PC-3 (cell line): ENCODE data around the gene OR8U1. TPM values are rescaled to one million over a fixed set of nuclear protein-coding genes. Genes with fewer than 3 reads are reported as not detected.

Experiments used
- ATAC-seq: fragments of 200-7000 bp; cut with Tn5 transposase; 2 replicates; pipeline ENCODE4 v1.9.1; 2020; ENCODE audit warnings: mild to moderate bottlenecking, moderate library complexity
- BruUV-seq: library from RNA; stranded (reverse); fragments of 400-500 nt; replicated peaks from 2 replicates; lab custom pipeline; 2021; lab: Mats Ljungman, UMichigan
- CTCF ChIA-PET: fragments of 300-600 bp; sonication (Branson Sonifier 250); formaldehyde crosslinking; loops from one replicate; lab custom pipeline; 2022; ENCODE audit warnings: antibody characterized with exemption; lab: Charles Lee
- POLR2A ChIA-PET: fragments of 300-600 bp; sonication (Branson Sonifier 250); formaldehyde crosslinking; loops from one replicate; lab custom pipeline; 2022; ENCODE audit warnings: antibody characterized with exemption; ENCODE audit not compliant: unreplicated experiment; lab: Charles Lee
- DNase-seq: peaks from one replicate; pipeline ENCODE4 v3.0.0-alpha.2; 2015
- H2AFZ ChIP-seq: fragments of 300-600 bp; sonication (generic); 2 replicates; pipeline ENCODE4 v1.6.0; 2016; ENCODE audit warnings: antibody characterized with exemption, low read length
- H3F3A ChIP-seq: fragments of 300-600 bp; sonication (generic); one replicate; pipeline ENCODE4 v1.6.0; 2017; ENCODE audit warnings: antibody characterized with exemption, low read length, control low read depth, mild to moderate bottlenecking; ENCODE audit not compliant: unreplicated experiment
- H3K27ac ChIP-seq: fragments of 300-600 bp; sonication (generic); 2 replicates; pipeline ENCODE4 v1.5.1; 2016; ENCODE audit warnings: mild to moderate bottlenecking, low read length
- H3K27me3 ChIP-seq: fragments of 300-600 bp; sonication (generic); 2 replicates; pipeline ENCODE4 v1.6.1; 2016; ENCODE audit warnings: low read length, mixed read lengths
- H3K36me3 ChIP-seq: fragments of 300-600 bp; sonication (generic); 2 replicates; pipeline ENCODE4 v1.6.1; 2016; ENCODE audit warnings: low read depth, mixed run types, low read length, mixed read lengths
- H3K4me1 ChIP-seq: fragments of 300-600 bp; sonication (generic); 2 replicates; pipeline ENCODE4 v1.5.1; 2016; ENCODE audit warnings: low read length; ENCODE audit not compliant: insufficient read depth
- H3K4me2 ChIP-seq: fragments of 300-600 bp; sonication (generic); 2 replicates; pipeline ENCODE4 v1.6.0; 2016; ENCODE audit warnings: low read length
- H3K4me3 ChIP-seq: fragments of 300-600 bp; sonication (generic); 2 replicates; pipeline ENCODE4 v1.5.1; 2016; ENCODE audit warnings: mild to moderate bottlenecking, low read length, mixed read lengths
- H3K79me2 ChIP-seq: fragments of 300-600 bp; sonication (generic); 2 replicates; pipeline ENCODE4 v1.6.1; 2017; ENCODE audit warnings: low read length, mixed read lengths
- H3K9ac ChIP-seq: fragments of 300-600 bp; sonication (generic); 2 replicates; pipeline ENCODE4 v1.6.0; 2016; ENCODE audit warnings: mild to moderate bottlenecking, low read length
- H3K9me2 ChIP-seq: fragments of 300-600 bp; sonication (generic); replicated peaks from 2 replicates; pipeline ENCODE4 v1.6.1; 2016; ENCODE audit warnings: mixed run types, low read length, mixed read lengths
- H3K9me3 ChIP-seq: fragments of 300-600 bp; sonication (generic); 2 replicates; pipeline ENCODE4 v1.6.1; 2016; ENCODE audit warnings: low read length, mixed read lengths
- H4K20me1 ChIP-seq: fragments of 300-600 bp; sonication (generic); 2 replicates; pipeline ENCODE4 v1.6.1; 2016; ENCODE audit warnings: low read length, mixed read lengths
- EZH2 ChIP-seq: fragments of 300-600 bp; sonication (generic); IDR thresholded peaks from one replicate; pipeline ENCODE4 v1.6.1; 2017; ENCODE audit warnings: antibody characterized with exemption, mild to moderate bottlenecking, low read length; ENCODE audit not compliant: unreplicated experiment
- EZH2phosphoT487 ChIP-seq: fragments of 300-600 bp; sonication (generic); IDR thresholded peaks from 2 replicates; pipeline ENCODE4 v1.6.1; 2018; ENCODE audit warnings: mild to moderate bottlenecking, antibody characterized with exemption, low read length, borderline replicate concordance
- intact Hi-C: fragments of 100-400 bp; cut with micrococcal nuclease; formaldehyde crosslinking; loops from 2 replicates; pipeline ENCODE4 v1.9.0; 2023
- total RNA-seq: library from RNA; depleted of rRNA; stranded (reverse); fragments of >200 nt; gene quantifications from 2 replicates; pipeline ENCODE4 v1.2.3, GENCODE V29; 2014
- TF ChIP-seq, protein P1 (sequence below): fragments of 300-600 bp; sonication (generic); conservative IDR thresholded peaks from 2 replicates; pipeline ENCODE4 v1.5.1; 2017; ENCODE audit warnings: antibody characterized with exemption, low read depth, mild to moderate bottlenecking, low read length

Gene OR8U1
- total RNA-seq, 1 experiment from 2014 or later: not detected

GRCh38 chr11:56340289-56340688 lies 35.1 kb upstream of the OR8U1 start:
- no peaks in the 10 kb centered on the region for H4K20me1 ChIP-seq
- CTCF ChIA-PET: no interaction called here
- DNase-seq: no peak
- intact Hi-C loops: no loop called here
- no peaks in the 10 kb centered on the region for H3K4me1 ChIP-seq
- H3K27me3 ChIP-seq: no peaks in the 10 kb centered on the region
- no peaks in the 10 kb centered on the region for H3K9me2 ChIP-seq
- no peak overlapping the region for H3K4me2 ChIP-seq
- H3K36me3 ChIP-seq: no peaks in the 10 kb centered on the region
- no peak overlapping the region for H2AFZ ChIP-seq
- no peaks in the 10 kb centered on the region for H3K79me2 ChIP-seq
- ATAC-seq: no peak
- no peaks in the 10 kb centered on the region for H3F3A ChIP-seq
- TF ChIP-seq EZH2 (no peak), EZH2phosphoT487 (no peak)
- TF ChIP-seq, protein P1, sequence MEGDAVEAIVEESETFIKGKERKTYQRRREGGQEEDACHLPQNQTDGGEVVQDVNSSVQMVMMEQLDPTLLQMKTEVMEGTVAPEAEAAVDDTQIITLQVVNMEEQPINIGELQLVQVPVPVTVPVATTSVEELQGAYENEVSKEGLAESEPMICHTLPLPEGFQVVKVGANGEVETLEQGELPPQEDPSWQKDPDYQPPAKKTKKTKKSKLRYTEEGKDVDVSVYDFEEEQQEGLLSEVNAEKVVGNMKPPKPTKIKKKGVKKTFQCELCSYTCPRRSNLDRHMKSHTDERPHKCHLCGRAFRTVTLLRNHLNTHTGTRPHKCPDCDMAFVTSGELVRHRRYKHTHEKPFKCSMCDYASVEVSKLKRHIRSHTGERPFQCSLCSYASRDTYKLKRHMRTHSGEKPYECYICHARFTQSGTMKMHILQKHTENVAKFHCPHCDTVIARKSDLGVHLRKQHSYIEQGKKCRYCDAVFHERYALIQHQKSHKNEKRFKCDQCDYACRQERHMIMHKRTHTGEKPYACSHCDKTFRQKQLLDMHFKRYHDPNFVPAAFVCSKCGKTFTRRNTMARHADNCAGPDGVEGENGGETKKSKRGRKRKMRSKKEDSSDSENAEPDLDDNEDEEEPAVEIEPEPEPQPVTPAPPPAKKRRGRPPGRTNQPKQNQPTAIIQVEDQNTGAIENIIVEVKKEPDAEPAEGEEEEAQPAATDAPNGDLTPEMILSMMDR: no peak
- peaks cover 29% of the 10 kb centered on the region; the same call in 1 of the 2 replicates for H3K9me3 ChIP-seq
- H3K27ac ChIP-seq: no peak overlapping the region
- no peak overlapping the region for H3K4me3 ChIP-seq
- no TSS peak for BruUV-seq
- POLR2A ChIA-PET: no interaction called here
- no peak overlapping the region for H3K9ac ChIP-seq

GRCh38 chr11:56345739-56346138 lies 29.7 kb upstream of the OR8U1 start, which contains the start of gene OR8K1:
Gene OR8K1 (plus strand): TSS chr11:56346039. CDS start chr11:56346039, 0 bp downstream.
- intact Hi-C loops: no loop called here
- H3K4me3 ChIP-seq: no peak within 1 kb of the TSS
- H3K9me2 ChIP-seq: no peaks in the 10 kb centered on the region
- TF ChIP-seq EZH2: no peak
- no peak for TF ChIP-seq EZH2phosphoT487
- TF ChIP-seq, protein P1: no peak
- H3K4me1 ChIP-seq: no peaks in the 10 kb centered on the region
- DNase-seq: no peak
- CTCF ChIA-PET: no interaction called here
- H3F3A ChIP-seq: no peaks in the 10 kb centered on the region
- no peak within 1 kb of the TSS for H3K4me2 ChIP-seq
- H3K9ac ChIP-seq: no peak within 1 kb of the TSS
- H3K27me3 ChIP-seq: no peaks in the 10 kb centered on the region
- BruUV-seq: no TSS peak
- no peaks in the 10 kb centered on the region for H3K36me3 ChIP-seq
- H3K79me2 ChIP-seq: no peaks in the 10 kb centered on the region
- H2AFZ ChIP-seq: no peak within 1 kb of the TSS
- H4K20me1 ChIP-seq: no peaks in the 10 kb centered on the region
- H3K9me3 ChIP-seq: peaks cover 12% of the 10 kb centered on the region; the same call in 1 of the 2 replicates
- ATAC-seq: no peak
- no peak within 1 kb of the TSS for H3K27ac ChIP-seq
- POLR2A ChIA-PET: no interaction called here

DNA sequence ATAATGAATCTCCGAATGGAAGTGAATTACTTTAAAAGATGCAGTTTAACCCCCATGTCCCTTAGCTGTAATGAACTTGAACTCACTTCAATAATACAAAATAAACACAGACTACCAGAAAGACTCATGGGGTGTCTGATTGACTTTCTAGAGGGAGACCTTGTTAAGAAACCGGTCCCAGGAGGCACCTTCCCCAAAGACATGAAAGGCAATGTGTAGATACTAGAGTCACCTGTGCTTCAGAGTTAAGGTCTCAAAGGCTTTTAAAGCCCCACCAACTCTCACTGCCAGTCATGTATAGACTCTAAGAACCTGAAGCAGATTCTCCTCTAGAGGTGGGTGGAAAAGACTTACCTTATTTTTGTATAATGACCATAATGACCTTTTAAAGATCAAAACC lies 21.4 kb upstream of the OR8U1 start, which contains the start of gene OR8J1:
Gene OR8J1 (plus strand): TSS at position 301 of the 400 bp plus-strand sequence. CDS start 5,956 bp downstream, outside the sequence.
- H3K79me2 ChIP-seq: no peaks in the 10 kb centered on the region
- H3K4me2 ChIP-seq: no peak within 1 kb of the TSS
- no peaks in the 10 kb centered on the region for H3K27me3 ChIP-seq
- no peak for TF ChIP-seq EZH2phosphoT487
- no peak for TF ChIP-seq EZH2
- TF ChIP-seq, protein P1: no peak
- H4K20me1 ChIP-seq: no peaks in the 10 kb centered on the region
- H3K4me3 ChIP-seq: no peak within 1 kb of the TSS
- CTCF ChIA-PET: no interaction called here
- no peak within 1 kb of the TSS for H3K9ac ChIP-seq
- no peak for ATAC-seq
- H3K36me3 ChIP-seq: no peaks in the 10 kb centered on the region
- POLR2A ChIA-PET: no interaction called here
- no peak for DNase-seq
- BruUV-seq: no TSS peak
- 0 out of 2 replicates have a peak, but pooled peaks cover 5% of the 10 kb centered on the region for H3K9me3 ChIP-seq
- H2AFZ ChIP-seq: no peak within 1 kb of the TSS
- intact Hi-C loops: no loop called here
- no peaks in the 10 kb centered on the region for H3K4me1 ChIP-seq
- no peaks in the 10 kb centered on the region for H3F3A ChIP-seq
- H3K9me2 ChIP-seq: no peaks in the 10 kb centered on the region
- H3K27ac ChIP-seq: no peak within 1 kb of the TSS
